ENCODE measurements around the gene GTPBP2. TPM values are rescaled to one million over a fixed set of nuclear protein-coding genes. Genes with fewer than 3 reads are reported as not detected.
A peak's percentile ranks its signal among the peaks of the same experiment; 100 is the strongest.

Gene GTPBP2
- total and polyA plus RNA-seq, 2 of the 13 experiments (the other 11 are each of a cell fraction or from before 2014, with no cell fraction given), result 26.9 to 88.2 TPM

GRCh38 chr6:43629104-43629504 is at the start of gene GTPBP2 (continued):
- TF ChIP-seq SP5 (CRISPR knock-in tag; IDR thresholded peaks at IDR 0.05; ENCODE audit: borderline replicate concordance, low read depth), result peak; percentile 73
- no peak for TF ChIP-seq GPN1 (CRISPR knock-in tag; IDR thresholded peaks at IDR 0.05; ENCODE audit: borderline replicate concordance)
- no peak for TF ChIP-seq ZNF160 (CRISPR knock-in tag; IDR thresholded peaks at IDR 0.05)
- peak; percentile 92 for TF ChIP-seq CREB1 (IDR thresholded peaks at IDR 0.05)
- TF ChIP-seq CREB1 (CRISPR knock-in tag; IDR thresholded peaks at IDR 0.05), result peak; percentile 95
- TF ChIP-seq NFKB2 (CRISPR knock-in tag; IDR thresholded peaks at IDR 0.05; ENCODE audit: borderline replicate concordance), result no peak
- TF ChIP-seq, protein P1, sequence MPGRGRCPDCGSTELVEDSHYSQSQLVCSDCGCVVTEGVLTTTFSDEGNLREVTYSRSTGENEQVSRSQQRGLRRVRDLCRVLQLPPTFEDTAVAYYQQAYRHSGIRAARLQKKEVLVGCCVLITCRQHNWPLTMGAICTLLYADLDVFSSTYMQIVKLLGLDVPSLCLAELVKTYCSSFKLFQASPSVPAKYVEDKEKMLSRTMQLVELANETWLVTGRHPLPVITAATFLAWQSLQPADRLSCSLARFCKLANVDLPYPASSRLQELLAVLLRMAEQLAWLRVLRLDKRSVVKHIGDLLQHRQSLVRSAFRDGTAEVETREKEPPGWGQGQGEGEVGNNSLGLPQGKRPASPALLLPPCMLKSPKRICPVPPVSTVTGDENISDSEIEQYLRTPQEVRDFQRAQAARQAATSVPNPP (CRISPR knock-in tag; IDR thresholded peaks at IDR 0.05), result no peak
- 0 out of 2 replicates have a peak, but pooled peaks have one; percentile 24 for TF ChIP-seq SIX1 (CRISPR knock-in tag; IDR thresholded peaks at IDR 0.05; ENCODE audit: borderline replicate concordance)
- TF ChIP-seq CHD2 (IDR thresholded peaks at IDR 0.05; ENCODE audit: low read depth, low read length), result peak; percentile 84
- peak; percentile 63; the same call in 1 of the 2 replicates for TF ChIP-seq MIER3 (CRISPR knock-in tag; IDR thresholded peaks at IDR 0.05; ENCODE audit: borderline replicate concordance)
- no peak for TF ChIP-seq ZNF44 (CRISPR knock-in tag; IDR thresholded peaks at IDR 0.05)
- TF ChIP-seq JARID2 (CRISPR knock-in tag; IDR thresholded peaks at IDR 0.05; ENCODE audit: insufficient replicate concordance), result no peak
- TF ChIP-seq BCL6 (CRISPR knock-in tag; IDR thresholded peaks at IDR 0.05), result peak; percentile 10; the same call in 1 of the 2 replicates
- TF ChIP-seq KMT2B (CRISPR knock-in tag; IDR thresholded peaks at IDR 0.05), result peak; percentile 65; the same call in 1 of the 2 replicates
- no peak for TF ChIP-seq ZNF839 (CRISPR knock-in tag; IDR thresholded peaks at IDR 0.05; ENCODE audit: borderline replicate concordance)
- no peak for TF ChIP-seq ZNF678 (CRISPR knock-in tag; IDR thresholded peaks at IDR 0.05)
- TF ChIP-seq MAFK (conservative IDR thresholded peaks at IDR 0.05 in 1 of 2, IDR thresholded peaks at IDR 0.05 in 1 of 2; ENCODE audit: low read length in 2 of 2), result no peak
- no peak for TF ChIP-seq ZNF776 (CRISPR knock-in tag; IDR thresholded peaks at IDR 0.05)
- no peak for TF ChIP-seq ZNF276 (CRISPR knock-in tag; IDR thresholded peaks at IDR 0.05; ENCODE audit: low read depth)
- TF ChIP-seq SETDB1 (CRISPR knock-in tag; IDR thresholded peaks at IDR 0.05; ENCODE audit: borderline replicate concordance), result no peak
- TF ChIP-seq RXRB (CRISPR knock-in tag; IDR thresholded peaks at IDR 0.05; ENCODE audit: borderline replicate concordance), result peak; percentile 13; the same call in 1 of the 2 replicates
- no peak for TF ChIP-seq ZNF382 (CRISPR knock-in tag; IDR thresholded peaks at IDR 0.05; ENCODE audit: borderline replicate concordance)
- TF ChIP-seq ZC3H4 (CRISPR knock-in tag; IDR thresholded peaks at IDR 0.05; ENCODE audit: borderline replicate concordance), result no peak
- peak; percentile 93 for TF ChIP-seq ZNF143 (CRISPR knock-in tag; IDR thresholded peaks at IDR 0.05)
- TF ChIP-seq ZBTB42 (CRISPR knock-in tag; IDR thresholded peaks at IDR 0.05), result no peak
- 0 out of 2 replicates have a peak, but pooled peaks have one; percentile 58 for TF ChIP-seq ZNF501 (CRISPR knock-in tag; IDR thresholded peaks at IDR 0.05)
- TF ChIP-seq, protein P2, sequence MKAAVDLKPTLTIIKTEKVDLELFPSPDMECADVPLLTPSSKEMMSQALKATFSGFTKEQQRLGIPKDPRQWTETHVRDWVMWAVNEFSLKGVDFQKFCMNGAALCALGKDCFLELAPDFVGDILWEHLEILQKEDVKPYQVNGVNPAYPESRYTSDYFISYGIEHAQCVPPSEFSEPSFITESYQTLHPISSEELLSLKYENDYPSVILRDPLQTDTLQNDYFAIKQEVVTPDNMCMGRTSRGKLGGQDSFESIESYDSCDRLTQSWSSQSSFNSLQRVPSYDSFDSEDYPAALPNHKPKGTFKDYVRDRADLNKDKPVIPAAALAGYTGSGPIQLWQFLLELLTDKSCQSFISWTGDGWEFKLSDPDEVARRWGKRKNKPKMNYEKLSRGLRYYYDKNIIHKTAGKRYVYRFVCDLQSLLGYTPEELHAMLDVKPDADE (CRISPR knock-in tag; IDR thresholded peaks at IDR 0.05), result 0 out of 2 replicates have a peak, but pooled peaks have one; percentile 20
- no peak for TF ChIP-seq KLF15 (CRISPR knock-in tag; IDR thresholded peaks at IDR 0.05; ENCODE audit: borderline replicate concordance)
- TF ChIP-seq RFX5 (IDR thresholded peaks at IDR 0.05; ENCODE audit: low read depth, low read length), result no peak
- TF ChIP-seq NFKBIZ (CRISPR knock-in tag; IDR thresholded peaks at IDR 0.05), result no peak
